Coronary artery (tissue), 2 donors: ENCODE data around the gene USP43.

Source experiments
- DNase-seq: peaks from one replicate; pipeline ENCODE4 v3.0.0-alpha.2; 2017; ENCODE audit warnings: low spot score
- H3K27ac ChIP-seq, 2 donors: fragments of 200-600 bp; sonication (generic); one replicate each; pipeline ENCODE4 v1.5.1; 2016 to 2019
- H3K4me3 ChIP-seq: fragments of 200-600 bp; sonication (generic); 2 replicates; pipeline ENCODE4 v1.5.1; 2016; ENCODE audit warnings: mild to moderate bottlenecking, moderate library complexity
- TF ChIP-seq, protein P1 (sequence below): fragments of 200-600 bp; sonication (generic); IDR thresholded peaks from one replicate; pipeline ENCODE4 v1.5.1; 2019; ENCODE audit warnings: antibody characterized with exemption

USP43 gene

DNA sequence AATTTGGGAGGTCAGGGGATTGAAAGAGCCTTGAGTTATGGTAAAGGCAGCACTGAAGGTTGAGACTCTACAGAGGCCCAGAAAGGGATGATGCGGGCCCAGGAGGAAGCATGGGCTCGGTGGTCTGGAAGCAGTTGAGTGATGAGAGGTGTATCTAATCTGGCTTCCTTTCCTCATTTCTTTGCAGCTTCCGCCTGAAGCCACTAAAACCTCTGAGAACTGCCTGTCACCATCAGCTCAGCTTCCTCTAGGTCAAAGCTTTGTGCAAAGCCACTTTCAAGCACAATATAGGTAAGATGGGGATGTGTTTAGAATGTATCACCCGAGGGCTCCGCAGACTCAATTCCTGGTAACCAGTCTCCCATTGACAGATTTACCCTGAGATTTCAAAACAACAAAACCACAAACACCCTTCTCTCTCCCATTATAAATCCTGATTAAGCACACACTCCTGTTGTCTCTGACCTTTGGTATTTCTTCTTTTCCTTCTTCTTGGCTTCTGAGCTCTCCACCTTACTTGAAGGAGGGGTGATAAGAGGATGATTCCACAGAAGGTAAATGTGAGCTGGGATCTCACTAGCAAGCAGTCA, 21.2 kb downstream of the USP43 start:
- Histone ChIP-seq H3K27ac (no peak overlapping the region), H3K4me3 (no peak overlapping the region)
- no peak for DNase-seq
- TF ChIP-seq, protein P1, sequence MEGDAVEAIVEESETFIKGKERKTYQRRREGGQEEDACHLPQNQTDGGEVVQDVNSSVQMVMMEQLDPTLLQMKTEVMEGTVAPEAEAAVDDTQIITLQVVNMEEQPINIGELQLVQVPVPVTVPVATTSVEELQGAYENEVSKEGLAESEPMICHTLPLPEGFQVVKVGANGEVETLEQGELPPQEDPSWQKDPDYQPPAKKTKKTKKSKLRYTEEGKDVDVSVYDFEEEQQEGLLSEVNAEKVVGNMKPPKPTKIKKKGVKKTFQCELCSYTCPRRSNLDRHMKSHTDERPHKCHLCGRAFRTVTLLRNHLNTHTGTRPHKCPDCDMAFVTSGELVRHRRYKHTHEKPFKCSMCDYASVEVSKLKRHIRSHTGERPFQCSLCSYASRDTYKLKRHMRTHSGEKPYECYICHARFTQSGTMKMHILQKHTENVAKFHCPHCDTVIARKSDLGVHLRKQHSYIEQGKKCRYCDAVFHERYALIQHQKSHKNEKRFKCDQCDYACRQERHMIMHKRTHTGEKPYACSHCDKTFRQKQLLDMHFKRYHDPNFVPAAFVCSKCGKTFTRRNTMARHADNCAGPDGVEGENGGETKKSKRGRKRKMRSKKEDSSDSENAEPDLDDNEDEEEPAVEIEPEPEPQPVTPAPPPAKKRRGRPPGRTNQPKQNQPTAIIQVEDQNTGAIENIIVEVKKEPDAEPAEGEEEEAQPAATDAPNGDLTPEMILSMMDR = no peak

DNA sequence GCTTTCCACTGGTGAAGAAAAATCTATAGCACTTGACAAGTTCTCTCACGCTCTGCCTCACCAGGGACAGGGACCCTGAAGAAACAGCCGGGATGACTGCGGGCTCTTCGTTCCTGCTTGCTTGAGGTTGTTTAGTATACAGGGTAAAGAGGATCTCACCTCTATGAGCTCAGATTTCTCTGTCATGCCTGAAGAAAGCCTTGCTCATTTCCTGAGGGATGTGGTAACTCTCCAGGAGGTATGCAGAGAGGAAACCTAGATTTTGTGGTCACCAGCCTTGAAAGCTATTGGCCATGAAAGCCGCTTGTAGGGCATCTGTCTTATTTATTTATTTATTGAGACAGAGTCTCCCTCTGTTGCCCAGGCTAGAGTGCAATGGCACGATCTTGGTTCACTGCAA, 23.2 kb downstream of the USP43 start:
- no peak overlapping the region for H3K27ac ChIP-seq
- H3K4me3 ChIP-seq = no peak overlapping the region
- TF ChIP-seq, protein P1 = no peak
- DNase-seq = no peak

DNA sequence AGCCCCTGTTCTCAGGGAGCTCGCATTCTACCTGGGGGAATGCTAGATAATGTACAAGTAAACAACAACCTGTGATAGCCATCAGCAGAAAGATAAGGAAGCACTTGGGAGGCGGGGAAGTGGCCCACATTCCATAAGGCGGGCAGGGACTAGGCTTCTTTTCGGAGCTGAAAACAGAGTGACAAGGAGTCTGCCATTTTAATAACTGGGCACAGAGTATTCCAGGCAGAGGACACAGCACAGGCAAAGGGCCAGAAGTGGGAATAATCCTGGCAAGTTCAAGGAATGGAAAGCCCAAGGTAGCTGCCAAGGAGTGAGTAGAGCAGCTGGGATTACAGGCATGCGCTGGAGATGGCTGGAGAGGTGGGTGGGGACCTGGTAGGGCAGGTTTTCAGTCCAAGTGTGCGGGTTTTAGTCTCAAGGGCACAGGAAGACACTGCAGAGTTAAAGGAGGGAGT, 24.3 kb downstream of the USP43 start:
- no peak overlapping the region for H3K27ac ChIP-seq
- H3K4me3 ChIP-seq = no peak overlapping the region
- TF ChIP-seq, protein P1 = no peak
- DNase-seq = no peak

GRCh38 chr17:9670596-9670995, 25.3 kb downstream of the USP43 start:
- no peak overlapping the region for H3K27ac ChIP-seq
- no peak overlapping the region for H3K4me3 ChIP-seq
- DNase-seq = no peak
- TF ChIP-seq, protein P1 = no peak

DNA sequence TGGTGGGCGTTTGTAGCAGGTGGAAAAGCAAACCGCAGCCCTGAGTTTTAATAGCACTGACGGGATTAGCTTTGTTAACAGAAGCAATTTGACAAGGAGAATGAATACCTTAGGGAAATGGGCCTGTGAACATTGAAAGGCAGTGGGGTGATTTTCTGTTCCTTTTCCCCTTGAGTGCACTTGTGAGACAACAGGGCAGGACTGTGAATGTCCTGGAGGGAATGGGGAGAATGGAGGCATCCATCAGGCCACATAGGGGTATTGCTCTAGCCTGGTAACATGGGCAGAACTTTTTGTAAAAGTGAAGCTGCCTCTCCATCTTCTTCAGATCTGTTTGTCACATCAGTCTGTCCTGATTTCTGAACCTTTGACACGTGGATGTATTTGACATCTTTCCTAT, 26.2 kb downstream of the USP43 start:
- DNase-seq = no peak
- Histone ChIP-seq H3K4me3 (no peak overlapping the region), H3K27ac (no peak overlapping the region)
- TF ChIP-seq, protein P1 = no peak

- DNase-seq = no peak
- no peak overlapping the region for H3K4me3 ChIP-seq
- no peak overlapping the region for H3K27ac ChIP-seq
- TF ChIP-seq, protein P1 = no peak
Observed at GRCh38 chr17:9672266-9672665, 26.9 kb downstream of the USP43 start.

DNA sequence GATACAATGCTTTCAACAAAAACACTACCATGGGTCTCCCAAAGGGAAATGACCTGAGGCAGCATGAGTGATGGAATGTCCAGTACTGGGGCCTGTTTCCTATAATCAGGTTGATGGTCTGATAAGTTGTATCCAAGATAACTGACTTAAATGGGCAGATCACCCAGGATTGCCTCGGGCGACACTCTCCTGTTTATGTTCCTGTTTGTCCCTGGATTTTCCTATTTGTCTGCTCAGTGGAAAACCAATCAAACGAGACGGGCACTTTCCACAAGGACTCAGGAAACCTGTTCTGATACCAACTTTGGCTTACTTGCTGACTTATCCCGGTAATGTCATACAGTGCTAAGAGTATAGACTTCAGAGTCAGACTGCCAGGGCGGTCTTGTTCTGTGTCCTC, 27.4 kb downstream of the USP43 start:
- DNase-seq = no peak
- H3K27ac ChIP-seq = no peak overlapping the region

More for the DNA sequence above, 27.4 kb downstream of the USP43 start:
- TF ChIP-seq, protein P1 = no peak
- no peak overlapping the region for H3K4me3 ChIP-seq
